B cell (primary cell): ENCODE data around the gene XYLT2. TPM values are rescaled to one million over a fixed set of nuclear protein-coding genes. Genes with fewer than 3 reads are reported as not detected.

Experiments
- ATAC-seq: fragments of 200-7000 bp; cut with Tn5 transposase; one replicate; pipeline ENCODE4 v1.10.0; 2021; ENCODE audit warnings: low read depth, mild to moderate bottlenecking, moderate number of reproducible peaks, moderate library complexity
- CTCF ChIA-PET: fragments of 350-600 bp; sonication (Branson Sonifier 250); formaldehyde crosslinking; loops from one replicate; lab custom pipeline; 2021; ENCODE audit warnings: antibody characterized with exemption, inconsistent platforms; lab: Charles Lee
- POLR2A ChIA-PET: fragments of 350-600 bp; sonication (Branson Sonifier 250); formaldehyde crosslinking; loops from one replicate; lab custom pipeline; 2021; ENCODE audit warnings: antibody characterized with exemption; lab: Charles Lee
- DNase-seq: peaks from one replicate; pipeline ENCODE4 v3.0.0; 2013
- H2AFZ ChIP-seq: 2 replicates; pipeline ENCODE4 v1.6.1; 2012; ENCODE audit warnings: mild to moderate bottlenecking, low read depth, low read length; ENCODE audit not compliant: insufficient read depth, poor library complexity, severe bottlenecking
- H3K27ac ChIP-seq, 2 donors: 1 replicate in 1 of 2; 2 replicates in 1 of 2; pipeline ENCODE4 v1.5.1; 2012 to 2013; ENCODE audit warnings: low read length in 2 of 2, mild to moderate bottlenecking in 2 of 2, moderate library complexity in 1 of 2
- H3K27me3 ChIP-seq, 4 experiments: fragments of 200-600 bp in 1 of 4; sonication (generic) in 1 of 4; replicated peaks in 1 of 4; 1 replicate in 2 of 4; 2 replicates in 2 of 4; pipeline versions ENCODE4 v1.6.1 to v1.7.0; 2013 to 2016; ENCODE audit warnings: low read length in 3 of 4, mild to moderate bottlenecking in 2 of 4, mixed read lengths in 1 of 4, moderate library complexity in 1 of 4; ENCODE audit not compliant: insufficient read depth in 4 of 4, control insufficient read depth in 3 of 4; ENCODE audit errors: control extremely low read depth in 1 of 4
- H3K36me3 ChIP-seq, 2 experiments: replicated peaks in 1 of 2; 1 replicate in 1 of 2; 2 replicates in 1 of 2; pipeline versions ENCODE4 v1.6.1 to v1.7.1; 2013; ENCODE audit warnings: low read length in 1 of 2; ENCODE audit not compliant: insufficient read depth in 2 of 2, control insufficient read depth in 1 of 2; ENCODE audit errors: control extremely low read depth in 1 of 2, extremely low read depth in 1 of 2
- H3K4me1 ChIP-seq, 2 donors: fragments of 200-600 bp in 1 of 2; sonication (generic) in 1 of 2; 1 replicate in 1 of 2; 2 replicates in 1 of 2; pipeline versions ENCODE4 v1.5.1 to v1.6.1; 2013 to 2017; ENCODE audit warnings: low read length in 2 of 2; ENCODE audit not compliant: control insufficient read depth in 2 of 2, insufficient read depth in 2 of 2
- H3K4me2 ChIP-seq: replicated peaks from 2 replicates; pipeline ENCODE3; 2012; ENCODE audit warnings: mild to moderate bottlenecking, low read depth, low read length; ENCODE audit not compliant: poor library complexity, severe bottlenecking
- H3K4me3 ChIP-seq, 5 experiments: fragments of 200-600 bp in 1 of 5; sonication (generic) in 1 of 5; 1 replicate in 3 of 5; 2 replicates in 2 of 5; pipeline versions ENCODE4 v1.5.1 to v1.7.0; 2011 to 2016; ENCODE audit warnings: low read length in 4 of 5, mild to moderate bottlenecking in 4 of 5, low read depth in 2 of 5, control low read depth in 1 of 5, moderate library complexity in 1 of 5; ENCODE audit not compliant: insufficient read depth in 1 of 5; ENCODE audit errors: control extremely low read depth in 1 of 5, extremely low read depth in 1 of 5
- H3K79me2 ChIP-seq: fragments of 200-600 bp; sonication (generic); one replicate; pipeline ENCODE4 v1.6.0; 2016; ENCODE audit warnings: low read length; ENCODE audit not compliant: control insufficient read depth, insufficient read depth
- H3K9ac ChIP-seq: fragments of 200-600 bp; sonication (generic); 2 replicates; pipeline ENCODE4 v1.6.1; 2017; ENCODE audit warnings: mild to moderate bottlenecking, low read length, moderate library complexity
- H3K9me3 ChIP-seq, 3 donors: one replicate each; pipeline versions ENCODE4 v1.6.1 to v1.7.1; 2013; ENCODE audit warnings: low read length in 2 of 3; ENCODE audit not compliant: control insufficient read depth in 2 of 3, insufficient read depth in 1 of 3; ENCODE audit errors: control extremely low read depth in 1 of 3
- H4K20me1 ChIP-seq: 2 replicates; pipeline ENCODE4 v1.6.0; 2012; ENCODE audit warnings: mild to moderate bottlenecking, low read length; ENCODE audit not compliant: insufficient read depth, control insufficient read depth, poor library complexity, severe bottlenecking
- H3K27ac Mint-ChIP-seq: one replicate; pipeline ENCODE4 v1.8.0; 2021; ENCODE audit warnings: mixed read lengths
- H3K27me3 Mint-ChIP-seq: one replicate; pipeline ENCODE4 v1.8.0; 2021; ENCODE audit warnings: mixed read lengths
- H3K4me1 Mint-ChIP-seq: one replicate; pipeline ENCODE4 v1.8.0; 2021; ENCODE audit warnings: mixed read lengths
- H3K4me3 Mint-ChIP-seq: one replicate; pipeline ENCODE4 v1.8.0; 2021; ENCODE audit warnings: mixed read lengths
- H3K9me3 Mint-ChIP-seq: one replicate; pipeline ENCODE4 v1.8.0; 2022; ENCODE audit warnings: mixed read lengths; ENCODE audit not compliant: insufficient read depth
- EZH2 ChIP-seq: IDR thresholded peaks from 2 replicates; pipeline ENCODE4 v1.6.1; 2012; ENCODE audit warnings: borderline replicate concordance, low read depth, mild to moderate bottlenecking, moderate library complexity, low read length; ENCODE audit not compliant: insufficient read depth, poor library complexity, severe bottlenecking
- WGBS: methylation state at CpG from one replicate; pipeline ENCODE4 v1.1.5; 2013; ENCODE audit warnings: missing lambda C conversion rate; ENCODE audit not compliant: insufficient coverage; 5-methylcytosine and 5-hydroxymethylcytosine counted together
- intact Hi-C: fragments of 100-400 bp; cut with micrococcal nuclease; formaldehyde crosslinking; loops from one replicate; pipeline ENCODE4 v1.10.0; 2022
- polyA plus RNA-seq: library from polyadenylated mRNA; depleted of rRNA; stranded (reverse); fragments of >200 nt; gene quantifications from 2 replicates; pipeline ENCODE4 v1.2.3, GENCODE V29; 2012
- total RNA-seq, 2 donors: library from RNA; stranded (reverse); fragments of 120-200 nt in 1 of 2; gene quantifications; 1 replicate in 1 of 2; 2 replicates in 1 of 2; pipeline versions ENCODE4 v1.2.3 to v1.2.4, GENCODE V29; 2013 to 2022
- TF ChIP-seq, protein P1 (sequence below): fragments of 200-600 bp; IDR thresholded peaks from one replicate; pipeline ENCODE4 v1.8.0; 2022; ENCODE audit warnings: antibody characterized with exemption, mild to moderate bottlenecking

XYLT2 gene
- total and polyA plus RNA-seq, 2 donors (not counting 1 experiment from before 2014, with no cell fraction given): 21.5 to 29.9 TPM

DNA sequence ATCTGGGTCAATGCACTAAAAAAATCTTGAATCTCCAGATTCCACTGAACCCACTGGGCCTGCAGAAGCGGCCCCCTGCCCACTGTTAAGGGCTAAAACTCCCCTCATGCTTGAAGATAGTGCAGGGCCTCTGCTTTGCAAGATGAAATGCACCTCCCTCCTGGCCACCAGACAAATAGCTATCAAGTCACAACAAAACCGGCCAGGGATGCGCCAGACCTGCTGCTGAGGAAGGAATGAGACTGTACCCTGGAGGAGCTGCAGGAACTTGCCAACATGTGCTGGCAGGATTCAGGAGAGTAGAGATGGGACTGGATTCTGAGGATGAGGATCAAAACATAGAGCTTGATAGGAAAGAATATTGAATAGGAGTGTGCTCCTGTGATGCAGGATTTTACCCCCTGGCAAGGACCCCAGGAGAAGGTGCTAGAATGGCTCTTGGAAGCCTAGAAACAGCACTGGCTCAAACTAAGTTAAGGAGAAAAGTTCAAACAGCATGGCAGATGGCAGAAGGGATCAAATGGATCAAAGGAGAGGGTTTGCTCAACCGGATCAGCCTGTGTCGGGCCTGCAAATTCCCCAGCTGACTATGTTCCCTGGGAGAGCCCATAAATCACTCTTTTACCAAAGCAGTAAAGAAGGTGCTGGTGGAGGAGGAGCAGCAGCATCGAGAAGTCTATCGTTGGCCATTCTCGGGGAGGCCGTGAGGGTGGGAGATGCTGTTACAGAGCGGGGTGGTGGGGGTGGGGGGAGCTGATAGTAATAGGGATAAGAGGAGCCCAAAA lies 27.2 kb upstream of the XYLT2 start:
- Mint-ChIP-seq H3K4me1 (no peaks in the 10 kb centered on the region), H3K4me3 (no peak overlapping the region), H3K27ac (no peak overlapping the region), H3K9me3 (no peaks in the 10 kb centered on the region), H3K27me3 (peaks cover 6% of the 10 kb centered on the region)
- POLR2A ChIA-PET: no interaction called here
- 91% methylated on average over 7 of the region's 10 CpGs for WGBS
- ATAC-seq (no peak), DNase-seq (no peak)
- Histone ChIP-seq H2AFZ (no peak overlapping the region), H3K4me1 (no peaks in the 10 kb centered on the region), H3K27ac (no peak overlapping the region), H4K20me1 (no peaks in the 10 kb centered on the region), H3K4me2 (no peak overlapping the region), H3K36me3 (no peaks in the 10 kb centered on the region), H3K9me3 (no peaks in the 10 kb centered on the region), H3K79me2 (no peaks in the 10 kb centered on the region), H3K4me3 (no peak overlapping the region), H3K9ac (no peak overlapping the region), H3K27me3 (no peaks in the 10 kb centered on the region)
- no peak for TF ChIP-seq EZH2
- TF ChIP-seq, protein P1, sequence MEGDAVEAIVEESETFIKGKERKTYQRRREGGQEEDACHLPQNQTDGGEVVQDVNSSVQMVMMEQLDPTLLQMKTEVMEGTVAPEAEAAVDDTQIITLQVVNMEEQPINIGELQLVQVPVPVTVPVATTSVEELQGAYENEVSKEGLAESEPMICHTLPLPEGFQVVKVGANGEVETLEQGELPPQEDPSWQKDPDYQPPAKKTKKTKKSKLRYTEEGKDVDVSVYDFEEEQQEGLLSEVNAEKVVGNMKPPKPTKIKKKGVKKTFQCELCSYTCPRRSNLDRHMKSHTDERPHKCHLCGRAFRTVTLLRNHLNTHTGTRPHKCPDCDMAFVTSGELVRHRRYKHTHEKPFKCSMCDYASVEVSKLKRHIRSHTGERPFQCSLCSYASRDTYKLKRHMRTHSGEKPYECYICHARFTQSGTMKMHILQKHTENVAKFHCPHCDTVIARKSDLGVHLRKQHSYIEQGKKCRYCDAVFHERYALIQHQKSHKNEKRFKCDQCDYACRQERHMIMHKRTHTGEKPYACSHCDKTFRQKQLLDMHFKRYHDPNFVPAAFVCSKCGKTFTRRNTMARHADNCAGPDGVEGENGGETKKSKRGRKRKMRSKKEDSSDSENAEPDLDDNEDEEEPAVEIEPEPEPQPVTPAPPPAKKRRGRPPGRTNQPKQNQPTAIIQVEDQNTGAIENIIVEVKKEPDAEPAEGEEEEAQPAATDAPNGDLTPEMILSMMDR: no peak
- intact Hi-C loops: no loop called here
- CTCF ChIA-PET: no interaction called here

DNA sequence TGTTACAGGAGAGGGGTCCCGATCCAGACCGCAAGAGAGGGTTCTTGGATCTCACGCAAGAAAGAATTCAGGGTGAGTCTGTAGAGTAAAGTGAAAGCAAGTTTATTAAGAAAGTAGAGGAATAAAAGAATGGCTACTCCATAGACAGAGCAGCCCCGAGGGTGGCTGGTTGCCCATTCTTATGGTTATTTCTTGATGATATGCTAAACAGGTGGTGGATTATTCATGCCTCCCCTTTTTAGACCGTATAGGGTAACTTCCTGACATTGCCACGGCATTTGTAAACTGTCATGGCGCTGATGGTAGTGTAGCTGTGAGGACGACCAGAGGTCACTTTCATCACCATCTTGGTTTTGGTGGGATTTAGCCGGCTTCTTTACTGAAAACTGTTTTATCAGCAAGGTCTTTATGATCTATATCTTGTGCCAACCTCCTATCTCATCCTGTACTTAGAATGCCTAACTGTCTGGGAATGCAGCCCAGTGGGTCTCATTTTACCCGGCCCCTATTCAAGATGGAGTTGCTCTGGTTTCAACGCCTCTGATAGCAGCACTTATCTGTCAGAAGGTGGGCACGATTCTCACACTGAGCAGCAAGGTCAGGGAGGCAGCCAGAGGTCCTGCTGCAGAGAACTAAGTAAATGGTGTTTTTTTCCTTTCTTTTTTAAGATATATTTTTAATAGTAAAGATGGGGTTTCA lies 26.5 kb upstream of the XYLT2 start:
- H2AFZ ChIP-seq: no peak overlapping the region
- H3K9ac ChIP-seq: no peak overlapping the region
- intact Hi-C loops: no loop called here
- no peaks in the 10 kb centered on the region for H3K4me1 ChIP-seq
- H3K4me2 ChIP-seq: no peak overlapping the region
- H3K27me3 ChIP-seq: no peaks in the 10 kb centered on the region
- POLR2A ChIA-PET: no interaction called here
- H3K9me3 Mint-ChIP-seq: no peaks in the 10 kb centered on the region
- no peak overlapping the region for H3K27ac ChIP-seq
- H3K36me3 ChIP-seq: no peaks in the 10 kb centered on the region
- H3K4me1 Mint-ChIP-seq: no peaks in the 10 kb centered on the region
- peaks cover 6% of the 10 kb centered on the region for H3K27me3 Mint-ChIP-seq
- H3K9me3 ChIP-seq: no peaks in the 10 kb centered on the region
- H3K4me3 Mint-ChIP-seq: no peak overlapping the region
- 98% methylated on average over 5 of the region's 12 CpGs for WGBS
- H4K20me1 ChIP-seq: no peaks in the 10 kb centered on the region
- TF ChIP-seq EZH2: no peak
- TF ChIP-seq, protein P1: no peak
- no peaks in the 10 kb centered on the region for H3K79me2 ChIP-seq
- H3K27ac Mint-ChIP-seq: no peak overlapping the region
- CTCF ChIA-PET: interaction anchor here (1.1 kb wide), 1 partner anchor 118 kb away, joined by 3 read pairs; no protein-coding TSS in a partner anchor
- DNase-seq: no peak
- H3K4me3 ChIP-seq: no peak overlapping the region
- no peak for ATAC-seq
